HCT116 (cell line): Measurements from ENCODE around the gene PRKAA1. TPM values are rescaled to one million over a fixed set of nuclear protein-coding genes. Genes with fewer than 3 reads are reported as not detected.

Experiments
- ATAC-seq: fragments of 200-7000 bp; cut with Tn5 transposase; 2 replicates; pipeline ENCODE4 v1.9.1; 2020; ENCODE audit warnings: mild to moderate bottlenecking, moderate library complexity
- BruUV-seq: library from RNA; stranded (reverse); fragments of 400-500 nt; replicated peaks from 2 replicates; lab custom pipeline; 2021; lab: Mats Ljungman, UMichigan
- CTCF ChIA-PET: fragments of 300-600 bp; sonication (Branson Sonifier 250); formaldehyde crosslinking; loops from one replicate; lab custom pipeline; 2021; ENCODE audit warnings: antibody characterized with exemption; lab: Charles Lee
- POLR2A ChIA-PET: fragments of 300-600, 350-600 bp; sonication (Branson Sonifier 250); formaldehyde crosslinking; loops from one replicate; lab custom pipeline; 2021; ENCODE audit warnings: antibody characterized with exemption; lab: Charles Lee
- RAD21 ChIA-PET, 2 experiments: fragments of 300-600 bp; sonication (Branson Sonifier 250); formaldehyde crosslinking; loops; one replicate each; lab custom pipeline; 2023; ENCODE audit warnings: low total read pairs in 2 of 2; ENCODE audit not compliant: uncharacterized antibody in 2 of 2, unreplicated experiment in 2 of 2, low non-redundant PET in 1 of 2; lab: Charles Lee
- DNase-seq: peaks from one replicate; pipeline ENCODE4 v3.0.0-alpha.2; 2010; ENCODE audit warnings: low read depth, low spot score
- H2AFZ ChIP-seq: fragments of 200-600 bp; shearing (Covaris generic), sonication (generic); 2 replicates; pipeline ENCODE4 v1.6.1; 2017; ENCODE audit warnings: low read depth, mixed run types, mixed read lengths, antibody characterized with exemption, low read length; ENCODE audit not compliant: poor library complexity, severe bottlenecking
- H3K27ac ChIP-seq: 2 replicates; pipeline ENCODE4 v1.5.1; 2012; ENCODE audit warnings: low read depth, low read length
- H3K27me3 ChIP-seq: fragments of 200-600 bp; sonication (generic); 2 replicates; pipeline ENCODE4 v1.6.1; 2016; ENCODE audit warnings: mixed run types, low read length, mixed read lengths; ENCODE audit not compliant: insufficient read depth
- H3K36me3 ChIP-seq, 2 experiments: fragments of 200-500 bp in 1 of 2; fragments of 200-600 bp in 1 of 2; sonication (Bioruptor generic) in 1 of 2; sonication (generic) in 1 of 2; 2 replicates each; pipeline versions ENCODE4 v1.5.1 to v1.6.1; 2014 to 2016; ENCODE audit warnings: low read length in 2 of 2, inconsistent platforms in 1 of 2, mixed read lengths in 1 of 2, mixed run types in 1 of 2; ENCODE audit not compliant: insufficient read depth in 2 of 2, control insufficient read depth in 1 of 2
- H3K4me1 ChIP-seq, 2 experiments: fragments of 200-600 bp in 1 of 2; sonication (generic) in 1 of 2; 2 replicates each; pipeline versions ENCODE4 v1.5.1 to v1.6.1; 2012 to 2017; ENCODE audit warnings: low read length in 2 of 2, inconsistent platforms in 1 of 2, mild to moderate bottlenecking in 1 of 2, mixed read lengths in 1 of 2, mixed run types in 1 of 2, moderate library complexity in 1 of 2; ENCODE audit not compliant: insufficient read depth in 2 of 2, control insufficient read depth in 1 of 2
- H3K4me2 ChIP-seq: fragments of 200-600 bp; sonication (generic); 2 replicates; pipeline ENCODE4 v1.6.1; 2017; ENCODE audit warnings: mixed run types, low read length, mixed read lengths
- H3K4me3 ChIP-seq, 2 experiments: fragments of 200-600 bp in 1 of 2; sonication (generic) in 1 of 2; replicated peaks in 1 of 2; 2 replicates each; pipeline ENCODE4 v1.5.1; 2011 to 2016; ENCODE audit warnings: low read length in 2 of 2, control low read depth in 1 of 2, low read depth in 1 of 2, mild to moderate bottlenecking in 1 of 2, mixed read lengths in 1 of 2, mixed run types in 1 of 2
- H3K79me2 ChIP-seq: fragments of 200-600 bp; sonication (generic); 2 replicates; pipeline ENCODE4 v1.6.1; 2017; ENCODE audit warnings: mild to moderate bottlenecking, mixed run types, low read length, moderate library complexity, mixed read lengths; ENCODE audit not compliant: insufficient read depth
- H3K9ac ChIP-seq: fragments of 200-600 bp; sonication (generic); 2 replicates; pipeline ENCODE4 v1.6.1; 2016; ENCODE audit warnings: low read length, mixed read lengths
- H3K9me2 ChIP-seq: fragments of 200-600 bp; sonication (generic), shearing (Covaris generic); 2 replicates; pipeline ENCODE4 v1.6.1; 2017; ENCODE audit warnings: mixed run types, mild to moderate bottlenecking, moderate library complexity; ENCODE audit not compliant: insufficient read depth
- H3K9me3 ChIP-seq, 2 experiments: fragments of 200-500 bp in 1 of 2; fragments of 200-600 bp in 1 of 2; sonication (Bioruptor generic) in 1 of 2; sonication (generic) in 1 of 2; 2 replicates each; pipeline ENCODE4 v1.6.1; 2014 to 2017; ENCODE audit warnings: low read length in 2 of 2, mixed read lengths in 2 of 2, inconsistent platforms in 1 of 2, low read depth in 1 of 2, mild to moderate bottlenecking in 1 of 2, mixed run types in 1 of 2, moderate library complexity in 1 of 2; ENCODE audit not compliant: control insufficient read depth in 1 of 2, insufficient read depth in 1 of 2
- H4K20me1 ChIP-seq: fragments of 200-600 bp; sonication (generic), shearing (Covaris generic); 2 replicates; pipeline ENCODE4 v1.6.1; 2017; ENCODE audit warnings: mixed run types, mild to moderate bottlenecking, moderate library complexity; ENCODE audit not compliant: insufficient read depth
- ELF1 ChIP-seq: IDR thresholded peaks from 2 replicates; pipeline ENCODE4 v1.6.1; 2012; ENCODE audit warnings: low read depth, borderline replicate concordance
- EZH2phosphoT487 ChIP-seq: fragments of 200-600 bp; IDR thresholded peaks from 2 replicates; pipeline ENCODE4 v1.6.1; 2018; ENCODE audit warnings: antibody characterized with exemption, borderline replicate concordance
- FOSL1 ChIP-seq: IDR thresholded peaks from 2 replicates; pipeline ENCODE4 v1.6.1; 2012; ENCODE audit warnings: low read depth
- MAX ChIP-seq: IDR thresholded peaks from 2 replicates; pipeline ENCODE4 v1.6.1; 2012
- RAD21 ChIP-seq: IDR thresholded peaks from 2 replicates; pipeline ENCODE4 v1.6.1; 2012; ENCODE audit warnings: low read depth, mild to moderate bottlenecking
- SRF ChIP-seq: IDR thresholded peaks from 2 replicates; pipeline ENCODE4 v1.6.1; 2012; ENCODE audit warnings: low read depth
- intact Hi-C: fragments of 100-400 bp; cut with micrococcal nuclease; formaldehyde crosslinking; loops from 2 replicates; pipeline ENCODE4 v1.10.0; 2022
- total RNA-seq: library from RNA; stranded (reverse); gene quantifications from one replicate; pipeline ENCODE4 v1.2.1, GENCODE V29; 2021; ENCODE audit not compliant: unreplicated experiment

The PRKAA1 gene
- total RNA-seq, 1 experiment from 2014 or later, result 53.5 TPM

DNA sequence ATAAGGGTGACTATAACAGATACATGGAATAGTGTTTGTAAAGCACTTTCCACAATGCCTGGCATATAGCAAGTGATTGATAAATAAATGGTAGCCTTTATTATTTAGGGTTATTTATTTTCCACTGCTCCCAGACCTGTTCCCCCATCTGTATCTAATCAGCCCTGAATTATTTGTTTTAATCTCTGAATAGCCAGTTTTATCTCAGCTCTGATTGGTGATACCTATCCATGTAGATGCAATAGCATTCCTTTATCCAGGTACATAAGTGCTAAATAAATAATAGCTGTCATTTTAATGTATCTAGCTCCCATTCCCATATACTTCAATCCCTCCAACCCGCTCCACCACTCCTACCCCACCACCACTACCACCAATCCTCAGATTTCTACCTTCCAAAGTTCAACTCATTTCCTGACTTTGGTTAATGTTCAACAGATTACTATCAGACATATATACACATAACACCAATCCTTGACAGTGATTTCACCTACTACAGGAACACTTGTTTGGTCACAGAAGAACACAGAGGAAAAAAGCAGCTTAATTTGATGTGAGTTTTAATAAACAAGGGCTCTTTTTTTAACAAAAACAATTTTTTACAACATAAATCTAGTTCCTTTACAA, 14.0 kb downstream of the PRKAA1 start:
- ATAC-seq, result no peak
- BruUV-seq, result no TSS peak
- TF ChIP-seq SRF, result no peak
- no peak for TF ChIP-seq ELF1
- no peak for TF ChIP-seq RAD21
- TF ChIP-seq FOSL1, result no peak
- no peak for TF ChIP-seq MAX
- Histone ChIP-seq H3K4me3 (no peak overlapping the region), H3K9ac (no peak overlapping the region), H3K27ac (no peak overlapping the region), H2AFZ (no peak overlapping the region), H3K27me3 (no peaks in the 10 kb centered on the region), H3K36me3 (peaks cover 0 to 15% of the 10 kb centered on the region in 2 experiments; a peak in 2 of 4 replicates), H4K20me1 (peaks cover 29% of the 10 kb centered on the region; the same call in 1 of the 2 replicates), H3K79me2 (peaks cover 99% of the 10 kb centered on the region), H3K9me2 (no peaks in the 10 kb centered on the region), H3K4me1 (peaks cover 0 to 7% of the 10 kb centered on the region in 2 experiments; a peak in 2 of 4 replicates), H3K9me3 (peaks cover 0 to 6% of the 10 kb centered on the region in 2 experiments; a peak in 2 of 4 replicates), H3K4me2 (no peak overlapping the region)
- RAD21 ChIA-PET, result no interaction called here
- no peak for DNase-seq
- POLR2A ChIA-PET, result no interaction called here
- CTCF ChIA-PET, result no interaction called here
- intact Hi-C loops, result no loop called here

DNA sequence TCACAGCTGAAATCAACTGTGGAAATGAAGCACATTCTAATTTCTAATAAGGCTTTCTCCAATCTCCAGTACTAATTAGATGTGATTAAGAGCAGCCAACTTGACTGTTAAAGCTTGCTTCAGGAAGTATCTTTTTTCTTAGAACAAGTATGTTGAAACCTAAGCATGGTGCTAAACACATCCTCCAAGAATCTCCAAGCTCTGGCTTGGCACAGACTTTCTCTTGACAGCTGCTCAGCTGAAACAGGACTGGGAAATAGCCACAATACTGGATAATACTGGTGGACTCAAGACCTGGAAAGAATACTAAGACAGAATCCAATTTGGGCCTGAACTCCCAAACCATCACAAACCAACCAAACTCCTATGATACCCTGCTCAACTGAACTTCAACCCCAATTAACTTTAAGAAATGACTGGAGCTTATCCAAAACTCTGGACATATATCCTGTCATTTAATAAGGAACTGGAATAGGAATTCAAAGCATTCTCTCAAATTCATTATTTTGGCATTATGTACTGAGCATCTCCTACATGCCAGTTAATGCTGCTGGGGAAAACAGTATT, 16.2 kb downstream of the PRKAA1 start:
- POLR2A ChIA-PET, result no interaction called here
- Histone ChIP-seq H3K27ac (no peak overlapping the region), H4K20me1 (peaks cover 21% of the 10 kb centered on the region; the same call in 1 of the 2 replicates)

More for the DNA sequence above, 16.2 kb downstream of the PRKAA1 start:
- ChIA-PET RAD21 (no interaction called here), CTCF (no interaction called here)
- H3K9me3 ChIP-seq, result no peaks in the 10 kb centered on the region
- H3K4me2 ChIP-seq, result no peak overlapping the region
- TF ChIP-seq FOSL1, result no peak
- no peak for TF ChIP-seq EZH2phosphoT487
- no peak for TF ChIP-seq RAD21
- no peak for DNase-seq
- peaks cover 90% of the 10 kb centered on the region for H3K79me2 ChIP-seq
- intact Hi-C loops, result no loop called here
- H3K4me1 ChIP-seq, result peaks cover 0 to 7% of the 10 kb centered on the region in 2 experiments; a peak in 2 of 4 replicates
- H3K27me3 ChIP-seq, result no peaks in the 10 kb centered on the region
- no peak overlapping the region for H3K9ac ChIP-seq
- H2AFZ ChIP-seq, result no peak overlapping the region
- H3K4me3 ChIP-seq, result no peak overlapping the region
- H3K9me2 ChIP-seq, result no peaks in the 10 kb centered on the region
- H3K36me3 ChIP-seq, result no peaks in the 10 kb centered on the region
- BruUV-seq, result no TSS peak
- no peak for ATAC-seq
